Muscle of arm (tissue), 14 donors: ENCODE data around the gene PCA3. TPM values are rescaled to one million over a fixed set of nuclear protein-coding genes. Genes with fewer than 3 reads are reported as not detected.
"Not testable (repeated sequence)": the region's sequence is repeated elsewhere in the genome, so short reads cannot be mapped to it uniquely, and the experiment has no call there.

Experiments used
- DNase-seq: peaks from one replicate; pipeline ENCODE4 v3.0.0-alpha.2; 2013
- long read RNA-seq, 11 donors: transcript quantifications; one replicate each; lab custom pipeline, GENCODE V29; 2026
- polyA plus RNA-seq, 12 donors: library from polyadenylated mRNA; unstranded; fragments of 120-200 nt; gene quantifications; one replicate each; pipeline ENCODE4 v1.2.1, GENCODE V29; 2013; ENCODE audit not compliant: insufficient read length in 12 of 12

The PCA3 gene
- 1 to 10 TPM in 4 of 12 donors, under 1 TPM in 6, not detected in 2; 0.26 to 3.4 (median 0.86) TPM for polyA plus RNA-seq
- long read RNA-seq, donor 1 = 0 reads
- long read RNA-seq, donor 2 = 0 reads
- long read RNA-seq, donor 3 = 0 reads
- long read RNA-seq, donor 4 = 0 reads
- long read RNA-seq, donor 5 = 0 reads
- long read RNA-seq, donor 6 = 0 reads
- long read RNA-seq, donor 7 = 0 reads
- long read RNA-seq, donor 8 = 0 reads
- long read RNA-seq, donor 9 = 0 reads
- long read RNA-seq, donor 10 = 0 reads
- long read RNA-seq, donor 11 = 0 reads

DNA sequence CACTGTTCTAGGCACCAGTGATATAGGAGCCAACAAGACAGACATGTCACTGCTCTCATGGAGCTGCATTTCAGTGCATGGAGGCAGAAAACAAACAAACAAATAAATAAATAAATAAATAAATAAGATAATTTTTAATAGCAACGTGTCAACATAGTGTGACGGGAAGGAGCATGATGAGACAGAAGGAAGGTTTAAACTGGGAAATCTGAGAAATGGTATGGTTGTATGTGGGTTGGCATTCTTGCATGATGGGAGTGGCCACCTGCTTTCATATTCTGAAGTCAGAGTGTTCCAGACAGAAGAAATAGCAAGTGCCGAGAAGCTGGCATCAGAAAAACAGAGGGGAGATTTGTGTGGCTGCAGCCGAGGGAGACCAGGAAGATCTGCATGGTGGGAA lies at the start of gene PCA3:
PCA3 (plus strand) TSS at position 301 of the 400 bp plus-strand sequence.
- no peak for DNase-seq

DNA sequence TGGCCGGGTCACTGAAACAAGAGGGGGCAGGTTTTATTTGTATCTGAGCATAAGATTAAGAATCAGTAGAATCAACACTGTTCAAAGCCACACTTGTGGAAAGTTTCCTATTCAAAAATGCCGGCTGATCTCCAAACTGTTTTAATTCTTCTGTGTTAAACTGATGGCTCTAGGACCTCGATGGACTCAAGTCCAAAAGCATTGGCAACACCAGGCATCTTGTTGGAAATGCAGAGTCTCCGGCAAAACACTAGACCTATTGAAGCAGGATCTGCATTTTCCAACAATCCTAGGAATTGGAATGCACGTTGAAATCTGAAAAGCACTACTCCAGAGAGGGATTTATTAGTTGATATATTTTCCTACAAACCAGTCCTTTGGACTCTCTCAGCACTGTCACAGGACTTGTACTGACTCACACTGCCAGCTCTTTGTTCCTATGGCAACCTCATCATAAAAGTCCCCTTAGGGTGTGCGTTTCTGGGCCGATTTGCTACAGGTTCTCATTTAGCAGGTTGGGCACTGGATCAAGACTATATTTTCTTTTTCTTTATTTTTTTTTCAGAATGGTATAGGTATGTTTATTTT lies 48.1 kb upstream of the PCA3 start:
- peak; percentile 22 for DNase-seq

DNA sequence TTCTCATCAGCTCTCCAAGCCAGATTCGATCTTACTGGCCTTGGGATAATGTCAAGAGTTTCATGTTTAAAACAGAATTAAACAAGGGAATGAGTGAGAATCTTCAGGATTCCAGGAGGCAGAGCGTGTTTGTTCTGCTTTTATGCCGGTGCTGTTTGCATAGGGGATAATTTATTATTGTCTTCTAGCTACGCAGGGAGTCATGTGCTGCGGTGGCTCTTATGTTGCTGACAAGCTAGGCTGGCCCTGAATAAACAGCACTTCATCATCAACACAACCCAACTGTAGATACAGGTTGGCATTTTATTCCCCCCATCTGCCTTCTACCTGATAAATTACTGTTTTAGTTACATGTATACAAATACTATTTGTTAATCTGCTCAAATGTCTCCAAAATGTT lies 47.1 kb upstream of the PCA3 start:
- DNase-seq = no peak

DNA sequence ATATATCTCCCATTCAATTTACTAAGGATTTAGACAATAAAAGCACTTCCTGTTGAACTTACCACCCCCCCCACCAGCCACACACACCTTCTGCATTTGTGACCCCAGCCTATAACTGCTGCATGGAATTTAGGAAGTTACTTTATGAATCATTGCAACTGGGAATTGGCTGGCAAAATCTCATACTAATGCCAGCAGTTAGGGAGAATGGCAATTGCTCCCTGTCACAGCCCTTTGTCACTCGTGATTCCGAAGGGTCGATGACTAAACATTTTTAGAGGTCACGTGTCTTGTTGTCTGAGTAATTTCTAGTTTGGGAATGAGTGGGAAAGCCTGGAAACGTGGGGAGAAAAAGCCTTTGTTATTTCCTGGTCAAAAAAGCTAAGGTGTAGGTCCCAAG lies 46.6 kb upstream of the PCA3 start:
- no peak for DNase-seq

DNA sequence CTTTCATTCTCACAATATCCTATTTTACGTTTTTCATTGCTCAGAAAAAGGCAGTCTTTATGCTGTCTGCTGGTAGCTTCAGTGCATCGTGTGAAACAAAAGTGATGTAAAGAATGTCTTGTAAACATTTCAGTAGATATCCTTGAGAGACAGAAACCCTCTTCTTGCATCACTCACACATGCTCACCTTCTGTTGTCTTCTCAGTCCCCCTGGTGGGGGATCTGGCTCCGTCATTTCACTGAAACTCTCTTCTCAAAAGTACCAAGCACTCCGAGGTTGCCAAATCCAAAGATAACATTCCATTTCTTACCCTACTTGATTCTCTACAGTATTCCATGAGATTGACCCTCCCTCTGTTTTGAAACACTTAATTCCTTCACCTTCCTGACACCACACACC lies 46.1 kb upstream of the PCA3 start:
- DNase-seq = no peak

DNA sequence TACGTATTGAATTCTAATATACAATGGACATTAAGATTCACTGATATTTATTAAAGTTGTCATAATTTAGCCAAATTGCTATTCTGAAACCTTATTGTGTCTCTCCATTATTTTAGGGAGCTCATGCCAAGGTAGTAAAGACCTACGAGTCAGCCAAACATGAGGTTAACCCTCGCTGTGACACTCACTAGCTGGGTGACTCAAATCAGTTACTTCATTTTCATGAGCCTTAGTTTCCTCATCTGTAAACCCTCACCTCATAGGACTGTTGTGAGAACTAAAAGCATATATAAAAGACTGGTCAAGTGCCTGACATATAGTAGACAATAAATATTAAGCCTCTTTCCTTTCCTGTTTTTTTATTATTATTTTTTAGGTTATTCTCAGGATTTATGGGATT lies 44.0 kb upstream of the PCA3 start:
- no peak for DNase-seq

DNA sequence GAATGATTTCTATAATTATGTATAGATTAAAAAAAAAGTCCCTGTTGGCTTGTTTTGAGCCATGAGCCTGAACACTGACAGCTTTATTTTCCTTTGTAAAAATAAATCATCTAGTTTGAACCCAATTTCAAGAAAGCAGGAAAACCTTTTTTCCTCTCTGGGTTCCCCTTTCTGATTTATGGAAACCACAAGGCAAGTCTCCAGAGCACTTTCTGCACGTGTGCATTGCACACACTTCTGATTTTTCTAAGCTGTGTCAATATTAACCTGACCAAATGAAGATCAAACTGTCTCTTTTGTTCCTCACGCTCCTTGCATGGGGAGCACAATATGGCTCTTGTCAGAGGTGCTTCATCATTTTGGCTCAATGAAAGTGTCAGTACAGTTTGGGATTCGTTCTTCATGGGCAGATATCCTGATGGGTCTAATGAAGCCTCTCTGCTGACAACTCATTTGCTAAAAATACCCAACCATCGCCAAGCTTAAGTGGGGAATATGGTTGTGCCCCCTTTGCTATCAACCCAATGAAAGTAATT lies 39.2 kb upstream of the PCA3 start:
- no peak for DNase-seq

DNA sequence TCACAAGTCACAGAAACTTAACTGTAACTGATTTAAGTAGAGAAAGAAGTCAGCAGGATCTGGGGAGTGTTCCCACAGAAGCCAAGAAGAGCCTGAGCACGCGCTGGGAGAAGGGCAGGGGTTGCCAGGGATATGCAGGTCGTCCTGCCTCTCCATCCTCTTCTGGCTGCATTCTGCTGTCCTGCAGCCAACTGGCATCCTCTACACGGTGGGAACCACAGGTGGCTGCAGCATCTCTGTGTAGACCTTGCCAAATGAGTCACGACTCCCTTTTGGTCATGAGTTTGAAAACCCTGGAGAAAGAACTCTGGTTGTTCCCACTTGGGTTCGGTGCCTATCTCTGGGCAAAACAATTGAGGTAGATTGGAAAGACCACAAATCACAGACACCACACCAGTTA lies 38.4 kb upstream of the PCA3 start:
- no peak for DNase-seq

DNA sequence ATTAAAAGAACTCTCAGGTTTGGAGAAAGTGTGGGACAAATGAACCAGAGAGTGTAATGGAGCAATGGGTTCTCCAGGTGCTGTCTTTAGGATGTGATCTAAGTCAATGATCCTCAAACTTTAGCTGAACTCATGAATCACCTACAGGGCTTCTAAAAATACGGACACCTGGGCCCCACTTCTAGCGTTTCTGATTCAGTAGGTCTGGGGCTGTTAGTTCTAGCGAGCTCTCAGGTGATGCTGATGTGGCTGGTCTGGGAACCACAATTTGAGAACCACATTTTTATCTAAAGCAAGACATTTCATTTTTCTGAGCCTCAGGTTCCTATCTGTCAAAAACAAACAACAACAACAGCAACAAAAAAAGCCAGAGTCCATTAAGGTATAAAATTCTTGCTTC lies 35.1 kb upstream of the PCA3 start:
- DNase-seq = no peak

DNA sequence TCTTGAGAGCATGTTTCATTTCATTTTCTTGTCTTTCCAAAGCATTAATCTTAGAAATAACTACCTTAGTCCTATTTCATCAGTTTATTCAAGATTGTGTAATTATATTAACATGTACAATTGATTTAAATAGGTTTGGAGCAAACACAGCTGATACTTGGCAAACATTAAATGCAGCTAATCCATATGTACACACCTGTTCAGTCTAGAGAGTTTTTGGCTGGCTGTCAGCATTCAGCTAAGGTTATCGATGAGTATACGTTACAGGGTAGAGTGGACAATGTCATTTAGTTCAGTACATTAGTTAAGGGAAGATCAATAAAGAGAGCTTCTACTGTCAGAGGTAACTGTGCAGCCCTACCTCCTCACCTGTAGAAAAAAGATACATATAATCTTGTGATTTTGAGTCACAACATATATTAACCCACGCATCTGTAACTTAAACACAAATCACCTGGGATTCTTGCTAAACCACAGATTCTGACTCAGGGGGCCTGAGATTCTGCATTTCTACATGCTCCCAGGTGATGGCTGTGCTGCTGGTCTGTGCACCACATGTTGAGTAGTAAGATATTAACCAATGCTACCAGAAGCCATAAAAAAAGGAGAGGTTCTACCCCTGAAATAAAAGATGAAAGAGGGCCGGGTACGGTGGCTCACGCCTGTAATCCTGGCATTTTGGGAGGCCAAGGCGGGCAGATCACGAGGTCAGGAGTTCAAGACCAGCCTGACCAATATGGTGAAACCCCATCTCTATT lies 34.1 kb upstream of the PCA3 start:
- no peak for DNase-seq

DNA sequence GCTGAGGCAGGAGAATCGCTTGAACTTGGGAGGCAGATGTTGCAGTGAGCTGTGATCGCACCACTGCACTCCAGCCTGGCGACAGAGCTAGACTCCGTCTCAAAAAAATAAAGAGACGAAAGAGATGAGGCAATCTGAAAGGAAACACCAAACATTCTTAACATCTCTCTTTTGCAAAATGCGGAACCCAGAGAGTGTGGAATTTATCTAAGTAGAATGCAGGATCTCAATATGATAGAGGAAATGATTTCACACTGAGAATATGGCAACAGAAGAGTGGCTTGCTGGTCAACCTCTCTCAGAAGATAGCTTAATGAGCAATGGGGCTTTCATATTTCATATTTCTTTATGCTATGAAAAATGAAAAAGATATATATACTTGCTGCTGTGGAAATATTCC lies 33.4 kb upstream of the PCA3 start:
- no peak for DNase-seq

DNA sequence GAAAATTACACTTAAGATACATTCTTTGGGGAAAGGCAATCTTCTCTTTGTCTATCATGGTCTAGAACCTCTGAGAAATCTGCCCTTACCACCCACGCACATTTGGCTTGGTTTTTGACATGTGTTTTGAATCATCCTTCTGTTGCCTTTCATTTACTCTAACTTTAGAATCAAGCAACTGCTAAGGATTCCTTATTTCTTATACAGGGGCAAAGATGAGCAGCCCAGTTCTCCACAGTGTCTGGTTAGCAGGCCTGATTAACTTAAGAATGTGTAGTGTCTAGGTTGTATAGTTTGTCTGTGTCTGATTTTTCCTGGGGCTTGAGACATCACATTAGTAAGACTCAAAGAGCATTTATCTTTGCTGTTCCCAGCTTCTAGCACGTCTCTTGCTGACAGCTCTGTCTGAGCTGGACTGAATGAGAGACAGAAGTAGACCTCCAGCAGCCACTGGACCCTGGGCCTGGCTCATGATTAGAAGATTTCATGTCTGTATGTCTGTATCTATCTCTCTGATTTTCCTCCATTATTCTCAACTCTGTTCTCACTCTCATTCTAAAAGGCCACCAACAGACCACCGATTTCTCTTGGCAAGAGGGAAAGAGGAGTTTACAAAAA lies 31.8 kb upstream of the PCA3 start:
- no peak for DNase-seq

DNA sequence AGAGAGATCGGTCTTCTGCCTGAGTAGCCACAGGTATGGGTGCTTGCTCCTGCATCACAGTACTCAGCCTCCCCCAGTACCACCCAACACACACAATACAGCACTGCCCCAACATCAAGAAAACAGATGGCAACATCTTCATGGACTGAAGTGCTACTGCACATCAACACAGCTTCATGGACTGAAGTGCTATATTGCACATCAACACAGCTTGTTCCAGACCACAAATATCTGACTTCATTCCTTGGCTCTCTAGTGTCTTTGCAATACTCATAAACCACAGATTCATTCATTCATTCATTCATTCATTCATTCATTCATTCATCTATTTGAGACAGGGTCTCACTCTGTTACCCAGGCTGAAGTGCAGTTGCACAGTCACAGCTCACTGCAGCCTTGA lies 31.1 kb upstream of the PCA3 start:
- DNase-seq = no peak

DNA sequence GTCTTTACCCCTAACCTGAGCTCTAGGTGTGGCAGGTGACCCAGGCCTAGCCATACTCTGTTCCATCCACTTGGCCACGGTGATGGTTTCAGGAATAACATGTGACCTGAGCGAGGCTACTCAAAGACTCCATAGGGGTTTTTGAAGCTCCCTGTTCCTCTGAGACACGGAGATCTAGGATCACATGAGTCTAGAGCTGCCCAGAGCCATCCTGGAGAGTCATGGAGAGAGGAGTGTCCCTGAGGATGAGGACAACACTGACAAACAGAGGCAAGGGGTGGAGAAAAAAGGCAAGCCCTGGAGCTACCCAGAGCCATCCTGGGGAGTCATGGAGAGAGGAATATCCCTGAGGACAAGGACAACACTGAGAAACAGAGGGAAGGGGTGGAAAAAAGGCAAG lies 29.5 kb upstream of the PCA3 start:
- DNase-seq = no peak

DNA sequence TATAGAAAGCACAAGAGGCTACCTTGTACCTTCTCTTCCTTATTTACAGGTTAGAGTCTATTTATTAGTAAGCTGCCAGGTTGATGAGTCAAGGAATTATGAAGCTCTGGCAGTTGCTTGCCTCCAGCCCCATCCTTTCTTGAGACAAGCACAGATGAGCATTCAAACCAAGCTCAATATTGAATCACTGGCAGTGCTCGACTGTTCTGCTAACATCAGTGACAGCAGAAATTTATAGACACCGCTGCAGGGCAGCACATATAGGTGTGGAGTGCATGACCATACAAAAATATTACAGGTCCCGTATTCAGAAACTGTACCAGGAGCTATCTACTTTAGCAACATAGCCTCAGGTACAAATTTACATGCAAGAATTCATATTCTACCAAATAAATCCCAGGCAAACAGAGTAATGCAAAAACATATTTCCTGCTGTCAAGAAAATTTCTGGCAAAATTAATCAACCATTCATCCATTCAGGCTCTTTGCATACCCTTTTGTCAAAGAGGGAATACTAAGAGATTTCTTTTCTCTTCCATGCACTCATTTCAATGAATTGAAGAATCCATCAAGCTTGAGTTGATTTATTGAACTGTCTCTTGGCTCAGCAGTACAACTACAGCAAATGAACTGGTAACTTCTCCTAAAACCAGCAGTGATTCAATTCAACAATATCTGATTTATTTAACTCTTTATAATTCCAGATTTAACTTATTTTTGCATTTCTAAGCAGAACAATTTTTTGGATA lies 26.9 kb upstream of the PCA3 start:
- DNase-seq = no peak

DNA sequence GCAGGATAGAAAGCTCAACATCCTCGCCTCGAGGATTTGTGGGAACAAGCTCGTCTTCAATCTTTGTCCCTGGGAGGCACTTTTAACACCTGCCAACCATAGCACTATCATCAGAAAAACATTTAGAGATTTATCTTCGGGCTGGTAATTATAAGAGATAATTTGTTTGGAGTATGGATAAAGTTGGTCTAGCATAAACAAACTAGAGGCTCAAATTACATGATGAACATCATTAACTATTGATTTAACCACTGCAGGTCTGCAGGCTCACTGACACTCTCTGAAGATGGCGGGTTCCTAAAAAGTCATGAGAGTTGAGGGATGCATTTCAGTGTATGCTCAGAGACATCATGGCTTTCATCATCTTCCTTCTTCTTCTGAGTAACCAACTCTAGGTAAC lies 25.8 kb upstream of the PCA3 start:
- DNase-seq = no peak

DNA sequence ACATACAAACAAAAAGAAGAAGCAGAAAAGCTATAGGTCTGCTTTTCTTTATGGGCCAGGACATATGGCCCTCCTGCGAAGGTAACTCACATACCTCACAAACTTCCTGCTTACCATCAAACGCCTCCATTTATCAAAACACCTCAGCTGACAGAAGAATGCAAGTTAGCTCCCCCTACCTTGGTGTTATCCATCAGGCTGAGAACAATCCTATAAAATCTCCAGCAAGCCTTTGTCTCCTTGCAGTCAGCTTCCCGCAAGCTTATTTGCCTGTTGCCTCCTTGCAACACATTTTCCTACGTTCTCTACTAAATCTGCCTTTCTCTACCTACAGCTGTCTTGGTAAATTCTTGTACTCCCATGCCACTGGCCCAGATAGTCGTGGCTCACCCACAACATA lies 22.7 kb upstream of the PCA3 start:
- DNase-seq = no peak

DNA sequence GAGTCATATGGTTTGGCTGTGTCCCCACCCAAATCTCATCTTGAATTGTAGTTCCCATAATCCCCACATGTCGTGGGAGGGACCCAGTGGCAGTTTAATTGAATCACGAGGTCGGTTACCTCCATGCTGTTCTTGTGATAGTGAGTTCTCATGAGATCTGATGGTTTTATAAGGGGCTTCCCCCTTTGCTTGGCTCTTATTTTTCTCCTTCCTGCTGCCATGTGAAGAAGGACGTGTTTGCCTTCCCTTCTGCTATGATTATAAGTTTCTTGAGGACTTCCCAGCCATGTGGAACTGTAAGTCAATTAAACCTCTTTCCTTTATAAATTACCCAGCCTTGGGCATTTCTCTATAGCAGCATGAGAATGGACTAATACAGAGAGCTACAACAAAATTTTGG lies 21.3 kb upstream of the PCA3 start:
- not testable (repeated sequence) for DNase-seq

DNA sequence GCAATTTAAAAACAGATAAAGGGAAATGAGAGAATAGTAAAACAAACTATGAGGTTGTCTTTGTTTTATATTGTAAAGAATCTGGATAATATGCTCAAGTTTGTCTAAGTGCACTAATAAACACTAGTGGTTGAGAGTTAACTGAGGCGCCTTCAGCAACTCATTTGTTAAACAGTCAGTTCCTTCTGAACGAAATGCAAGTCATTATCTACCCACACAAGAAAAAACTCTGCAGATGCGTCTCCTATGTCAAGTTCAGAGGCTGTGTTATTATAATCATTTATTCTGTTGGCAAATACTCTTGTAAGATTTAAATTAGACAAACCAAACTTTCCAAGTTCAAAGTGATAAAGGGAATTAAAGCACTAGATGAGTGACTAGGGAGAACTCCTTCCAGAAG lies 20.3 kb upstream of the PCA3 start:
- DNase-seq = no peak

DNA sequence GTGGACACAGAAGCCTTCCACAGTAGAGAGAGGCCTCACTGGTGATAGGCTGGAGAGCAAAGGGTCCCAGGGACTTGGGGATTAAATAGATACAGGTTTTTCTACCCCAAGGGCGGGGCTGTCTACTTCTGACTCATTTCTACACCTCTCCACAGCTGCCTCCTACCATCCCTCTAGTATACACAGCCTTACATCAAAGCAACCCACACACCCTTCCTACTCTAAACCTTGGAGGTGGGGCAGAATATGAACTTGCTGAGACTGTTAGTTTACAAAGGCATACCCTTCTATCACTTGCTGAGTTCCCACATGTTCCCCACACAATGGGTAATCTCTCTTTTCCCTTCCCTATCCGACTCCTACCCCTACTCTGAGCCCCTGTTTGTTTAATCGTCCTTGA lies 19.9 kb upstream of the PCA3 start:
- DNase-seq = no peak

DNA sequence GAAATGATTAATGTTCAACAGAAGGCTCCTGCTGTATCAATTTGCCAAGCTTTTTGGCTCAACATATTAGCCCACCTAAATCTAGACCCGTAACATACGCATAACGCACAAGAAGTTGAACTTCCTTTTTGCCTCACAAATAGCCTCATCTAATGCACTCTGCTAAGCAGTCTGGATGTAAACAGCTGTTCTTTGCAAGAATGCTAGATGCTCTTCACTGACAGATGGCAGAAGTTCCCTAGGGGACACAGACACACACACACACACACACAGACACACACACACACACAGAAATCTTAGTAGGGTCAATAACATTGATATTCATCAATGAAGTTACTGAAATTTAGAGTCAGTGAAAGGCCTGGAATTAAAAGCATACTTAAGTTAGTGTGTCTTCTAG lies 13.2 kb upstream of the PCA3 start:
- no peak for DNase-seq

DNA sequence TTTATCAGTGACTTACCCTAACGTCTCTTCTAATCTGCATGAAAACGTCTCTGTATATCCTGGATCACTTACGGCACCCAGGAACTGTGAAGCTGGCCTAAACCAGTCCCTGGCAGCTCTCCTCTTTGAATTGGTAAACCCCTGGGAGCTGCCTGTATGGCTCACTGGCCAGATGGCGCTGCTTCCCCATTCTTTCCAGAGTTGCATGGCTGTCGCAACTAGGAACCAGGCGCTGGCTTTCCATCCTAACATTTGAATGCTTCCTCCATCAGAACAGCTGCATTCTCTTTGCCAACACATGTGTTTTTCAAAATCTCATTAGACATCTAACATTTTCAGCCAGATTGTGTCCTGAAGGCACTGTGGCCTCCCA lies 8.0 kb upstream of the PCA3 start:
- no peak for DNase-seq
